HG03565 (cell line): ENCODE results near the gene ZBTB39.

Source experiments
- ATAC-seq: cut with Tn5 transposase; IDR thresholded peaks from one replicate; pipeline ENCODE4 v1.9.1; 2021; ENCODE audit warnings: mild to moderate bottlenecking, moderate library complexity; ENCODE audit not compliant: unreplicated experiment

Gene ZBTB39

GRCh38 chr12:56951582-56952339 lies 54.6 kb downstream of the ZBTB39 start:
- no peak for ATAC-seq

- no peak for ATAC-seq
Observed at GRCh38 chr12:56948881-56949280, 57.5 kb downstream of the ZBTB39 start.
